ENCODE measurements around the gene AADAC.
"Not testable (repeated sequence)": the region's sequence is repeated elsewhere in the genome, so short reads cannot be mapped to it uniquely, and the experiment has no call there.

The AADAC gene

GRCh38 chr3:151859233-151859673 is 45.3 kb downstream of the AADAC start:
- H3K9me3 Mint-ChIP-seq = no peaks in the 10 kb centered on the region
- DNase-seq = no peak
- no peak overlapping the region for H3K4me3 Mint-ChIP-seq
- H3K36me3 Mint-ChIP-seq (ENCODE audit: low read depth) = no peaks in the 10 kb centered on the region
- H3K27ac Mint-ChIP-seq = no peak overlapping the region
- no peaks in the 10 kb centered on the region for H3K4me1 Mint-ChIP-seq (ENCODE audit: low read depth)
- peaks cover 9% of the 10 kb centered on the region for H3K27me3 Mint-ChIP-seq

GRCh38 chr3:151859905-151860304 is 46.0 kb downstream of the AADAC start:
- Mint-ChIP-seq H3K4me1 (ENCODE audit: low read depth) (no peaks in the 10 kb centered on the region), H3K27me3 (peaks cover 9% of the 10 kb centered on the region), H3K9me3 (no peaks in the 10 kb centered on the region), H3K36me3 (ENCODE audit: low read depth) (no peaks in the 10 kb centered on the region), H3K27ac (no peak overlapping the region), H3K4me3 (no peak overlapping the region)
- no peak for DNase-seq

DNA sequence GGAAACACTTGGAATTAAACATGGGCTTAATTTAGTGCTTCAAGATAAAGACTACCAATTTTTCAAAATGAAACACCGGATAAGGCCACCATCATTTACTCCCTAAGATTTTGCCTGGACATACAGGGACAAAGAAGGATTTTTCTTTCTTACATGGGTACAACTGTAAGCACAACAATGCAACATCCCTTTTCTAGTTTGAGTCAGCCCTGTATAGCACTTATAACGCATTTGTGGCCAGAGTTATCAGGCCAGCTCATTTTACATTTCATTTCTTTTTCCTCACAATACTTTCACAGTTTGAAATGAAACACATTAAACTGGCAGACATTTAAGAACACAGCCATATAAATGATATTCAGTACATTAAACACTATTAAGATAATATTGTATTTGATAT is 49.7 kb downstream of the AADAC start:
- Mint-ChIP-seq H3K27me3 (no peaks in the 10 kb centered on the region), H3K9me3 (no peaks in the 10 kb centered on the region), H3K27ac (no peak overlapping the region), H3K4me3 (no peak overlapping the region), H3K36me3 (ENCODE audit: low read depth) (no peaks in the 10 kb centered on the region), H3K4me1 (ENCODE audit: low read depth) (no peaks in the 10 kb centered on the region)
- no peak for DNase-seq

GRCh38 chr3:151864423-151865101 is 50.6 kb downstream of the AADAC start:
- no peak overlapping the region for H3K4me3 Mint-ChIP-seq
- no peak overlapping the region for H3K27ac Mint-ChIP-seq
- no peaks in the 10 kb centered on the region for H3K36me3 Mint-ChIP-seq (ENCODE audit: low read depth)
- no peaks in the 10 kb centered on the region for H3K9me3 Mint-ChIP-seq
- no peaks in the 10 kb centered on the region for H3K27me3 Mint-ChIP-seq
- no peak for DNase-seq
- H3K4me1 Mint-ChIP-seq (ENCODE audit: low read depth) = no peaks in the 10 kb centered on the region

DNA sequence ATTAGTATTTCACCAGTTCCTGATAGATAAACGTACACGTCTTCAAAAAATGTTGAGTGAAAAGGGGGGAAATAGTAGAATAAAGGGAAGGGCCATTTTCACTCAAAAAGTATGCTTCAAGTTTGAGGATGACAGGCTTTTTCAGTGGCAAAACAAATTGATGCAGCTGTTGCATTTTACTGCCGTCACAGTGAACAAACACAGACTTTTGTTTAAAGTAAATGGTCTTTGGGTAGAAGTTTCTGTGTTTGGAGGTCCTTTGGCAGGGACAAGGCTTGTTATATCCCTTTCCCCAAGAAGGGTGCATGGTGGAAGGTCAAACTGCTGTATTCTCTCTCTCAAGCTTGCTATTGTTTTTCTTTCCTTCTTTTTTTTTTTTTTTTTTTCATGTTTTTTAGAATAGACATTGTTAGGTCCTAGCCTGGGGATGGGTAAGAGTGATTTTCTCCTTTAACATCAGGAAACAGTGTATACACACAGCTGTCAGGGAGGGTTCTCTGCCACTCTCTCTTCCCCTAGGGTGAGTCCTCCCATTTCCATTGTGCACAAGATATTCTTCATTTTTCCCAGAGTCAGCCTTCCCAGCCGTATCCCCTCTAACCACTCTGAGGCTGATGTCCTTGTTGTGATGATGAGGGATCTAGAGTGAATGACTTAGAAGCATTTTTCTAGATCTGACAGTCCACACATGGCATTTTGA is 52.9 kb downstream of the AADAC start:
- H3K4me3 Mint-ChIP-seq = no peak overlapping the region
- H3K4me1 Mint-ChIP-seq (ENCODE audit: low read depth) = peaks cover 6% of the 10 kb centered on the region
- H3K27me3 Mint-ChIP-seq = no peaks in the 10 kb centered on the region
- no peak for DNase-seq
- H3K36me3 Mint-ChIP-seq (ENCODE audit: low read depth) = no peaks in the 10 kb centered on the region
- no peak overlapping the region for H3K27ac Mint-ChIP-seq
- no peaks in the 10 kb centered on the region for H3K9me3 Mint-ChIP-seq

- peaks cover 9% of the 10 kb centered on the region for H3K4me1 Mint-ChIP-seq (ENCODE audit: low read depth)
- H3K9me3 Mint-ChIP-seq = no peaks in the 10 kb centered on the region
- no peaks in the 10 kb centered on the region for H3K27me3 Mint-ChIP-seq
- no peak for DNase-seq
- H3K4me3 Mint-ChIP-seq = no peak overlapping the region
- H3K27ac Mint-ChIP-seq = no peak overlapping the region
- no peaks in the 10 kb centered on the region for H3K36me3 Mint-ChIP-seq (ENCODE audit: low read depth)
Observed at GRCh38 chr3:151867666-151868065, 53.8 kb downstream of the AADAC start.

GRCh38 chr3:151869181-151869580 is 55.3 kb downstream of the AADAC start:
- Mint-ChIP-seq H3K27ac (no peak overlapping the region), H3K9me3 (no peaks in the 10 kb centered on the region), H3K4me1 (ENCODE audit: low read depth) (peaks cover 9% of the 10 kb centered on the region), H3K4me3 (no peak overlapping the region), H3K36me3 (ENCODE audit: low read depth) (no peaks in the 10 kb centered on the region), H3K27me3 (no peaks in the 10 kb centered on the region)
- DNase-seq = no peak

GRCh38 chr3:151871639-151872468 is 57.9 kb downstream of the AADAC start:
- Mint-ChIP-seq H3K36me3 (ENCODE audit: low read depth) (no peaks in the 10 kb centered on the region), H3K4me3 (no peak overlapping the region), H3K9me3 (no peaks in the 10 kb centered on the region), H3K27me3 (peaks cover 4% of the 10 kb centered on the region), H3K27ac (peak overlapping the region; percentile 16), H3K4me1 (ENCODE audit: low read depth) (peaks cover 14% of the 10 kb centered on the region)
- DNase-seq = no peak

GRCh38 chr3:151873398-151873797 is 59.5 kb downstream of the AADAC start, which contains the start of gene SUCNR1:
Gene SUCNR1, plus strand, starts transcription at chr3:151873643. Its CDS starts 6,250 bp downstream, at chr3:151879893.
- no peaks in the 10 kb centered on the region for H3K36me3 Mint-ChIP-seq (ENCODE audit: low read depth)
- H3K4me3 Mint-ChIP-seq = no peak within 1 kb of the TSS
- peaks cover 14% of the 10 kb centered on the region for H3K4me1 Mint-ChIP-seq (ENCODE audit: low read depth)
- no peak within 1 kb of the TSS for H3K27ac Mint-ChIP-seq
- peaks cover 4% of the 10 kb centered on the region for H3K27me3 Mint-ChIP-seq
- H3K9me3 Mint-ChIP-seq = no peaks in the 10 kb centered on the region
- DNase-seq = no peak

GRCh38 chr3:151874079-151874478 is 60.2 kb downstream of the AADAC start:
- not testable (repeated sequence) for H3K36me3 Mint-ChIP-seq (ENCODE audit: low read depth); H3K27ac Mint-ChIP-seq; DNase-seq; H3K27me3 Mint-ChIP-seq; H3K9me3 Mint-ChIP-seq; H3K4me3 Mint-ChIP-seq
- H3K4me1 Mint-ChIP-seq (ENCODE audit: low read depth) = peaks cover 15% of the 10 kb centered on the region

GRCh38 chr3:151875759-151876158 is 61.8 kb downstream of the AADAC start:
- H3K36me3 Mint-ChIP-seq (ENCODE audit: low read depth) = no peaks in the 10 kb centered on the region
- H3K27ac Mint-ChIP-seq = no peak overlapping the region
- H3K4me1 Mint-ChIP-seq (ENCODE audit: low read depth) = peaks cover 25% of the 10 kb centered on the region
- H3K4me3 Mint-ChIP-seq = no peak overlapping the region
- peaks cover 4% of the 10 kb centered on the region for H3K27me3 Mint-ChIP-seq
- no peaks in the 10 kb centered on the region for H3K9me3 Mint-ChIP-seq
- no peak for DNase-seq

GRCh38 chr3:151877269-151877668 is 63.4 kb downstream of the AADAC start:
- Mint-ChIP-seq H3K27me3 (peaks cover 4% of the 10 kb centered on the region), H3K4me1 (ENCODE audit: low read depth) (peaks cover 16% of the 10 kb centered on the region), H3K4me3 (no peak overlapping the region), H3K27ac (no peak overlapping the region), H3K9me3 (no peaks in the 10 kb centered on the region), H3K36me3 (ENCODE audit: low read depth) (no peaks in the 10 kb centered on the region)
- DNase-seq = no peak

Measured in activated T-cell treated with anti-CD3 and anti-CD28 coated beads, Interleukin-2, amount 50 U/mL, for 24 hours (primary cell).